B cell (primary cell): ENCODE data around the gene OSBPL1A.

ENCODE experiments used
- EZH2 ChIP-seq: IDR thresholded peaks from 2 replicates; pipeline ENCODE4 v1.6.1; 2012; ENCODE audit warnings: borderline replicate concordance, low read depth, mild to moderate bottlenecking, moderate library complexity, low read length; ENCODE audit not compliant: insufficient read depth, poor library complexity, severe bottlenecking
- TF ChIP-seq, protein P1 (sequence below): fragments of 200-600 bp; IDR thresholded peaks from one replicate; pipeline ENCODE4 v1.8.0; 2022; ENCODE audit warnings: antibody characterized with exemption, mild to moderate bottlenecking

DNA sequence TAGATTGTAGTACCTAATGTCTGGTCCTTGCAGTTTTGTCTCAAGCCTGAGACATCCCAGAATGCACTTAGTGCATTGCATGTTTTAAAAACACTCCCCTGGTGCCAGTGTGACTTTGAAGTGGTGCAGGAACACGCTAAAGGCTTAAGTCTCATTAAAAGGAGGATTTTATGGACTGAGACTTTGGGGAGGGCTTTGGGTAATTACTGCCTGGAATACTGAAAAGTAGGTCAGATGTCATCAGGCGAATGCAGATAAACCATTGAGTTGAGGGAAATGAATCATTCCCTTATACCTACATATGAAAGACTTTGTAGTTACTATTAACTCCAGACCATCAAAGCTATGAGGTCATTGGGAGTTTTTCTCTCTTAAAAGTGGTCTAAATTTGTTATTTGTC, 3.0 kb upstream of the OSBPL1A start:
- TF ChIP-seq, protein P1, sequence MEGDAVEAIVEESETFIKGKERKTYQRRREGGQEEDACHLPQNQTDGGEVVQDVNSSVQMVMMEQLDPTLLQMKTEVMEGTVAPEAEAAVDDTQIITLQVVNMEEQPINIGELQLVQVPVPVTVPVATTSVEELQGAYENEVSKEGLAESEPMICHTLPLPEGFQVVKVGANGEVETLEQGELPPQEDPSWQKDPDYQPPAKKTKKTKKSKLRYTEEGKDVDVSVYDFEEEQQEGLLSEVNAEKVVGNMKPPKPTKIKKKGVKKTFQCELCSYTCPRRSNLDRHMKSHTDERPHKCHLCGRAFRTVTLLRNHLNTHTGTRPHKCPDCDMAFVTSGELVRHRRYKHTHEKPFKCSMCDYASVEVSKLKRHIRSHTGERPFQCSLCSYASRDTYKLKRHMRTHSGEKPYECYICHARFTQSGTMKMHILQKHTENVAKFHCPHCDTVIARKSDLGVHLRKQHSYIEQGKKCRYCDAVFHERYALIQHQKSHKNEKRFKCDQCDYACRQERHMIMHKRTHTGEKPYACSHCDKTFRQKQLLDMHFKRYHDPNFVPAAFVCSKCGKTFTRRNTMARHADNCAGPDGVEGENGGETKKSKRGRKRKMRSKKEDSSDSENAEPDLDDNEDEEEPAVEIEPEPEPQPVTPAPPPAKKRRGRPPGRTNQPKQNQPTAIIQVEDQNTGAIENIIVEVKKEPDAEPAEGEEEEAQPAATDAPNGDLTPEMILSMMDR: no peak
- no peak for TF ChIP-seq EZH2
